Fibroblast of lung (primary cell): ENCODE measurements around the gene TEX2.

Experiments
- EZH2 ChIP-seq: IDR thresholded peaks from 2 replicates; pipeline ENCODE4 v1.5.1; 2012; ENCODE audit warnings: low read length, control low read depth, mild to moderate bottlenecking; ENCODE audit errors: missing control alignments
- TF ChIP-seq, protein P1 (sequence below), 2 donors: IDR thresholded peaks in 1 of 2; conservative IDR thresholded peaks in 1 of 2; 1 replicate in 1 of 2; 2 replicates in 1 of 2; pipeline ENCODE4 v1.5.1; 2011 to 2012; ENCODE audit warnings: low read length in 2 of 2, control low read depth in 1 of 2, inconsistent platforms in 1 of 2, low read depth in 1 of 2, mild to moderate bottlenecking in 1 of 2

DNA sequence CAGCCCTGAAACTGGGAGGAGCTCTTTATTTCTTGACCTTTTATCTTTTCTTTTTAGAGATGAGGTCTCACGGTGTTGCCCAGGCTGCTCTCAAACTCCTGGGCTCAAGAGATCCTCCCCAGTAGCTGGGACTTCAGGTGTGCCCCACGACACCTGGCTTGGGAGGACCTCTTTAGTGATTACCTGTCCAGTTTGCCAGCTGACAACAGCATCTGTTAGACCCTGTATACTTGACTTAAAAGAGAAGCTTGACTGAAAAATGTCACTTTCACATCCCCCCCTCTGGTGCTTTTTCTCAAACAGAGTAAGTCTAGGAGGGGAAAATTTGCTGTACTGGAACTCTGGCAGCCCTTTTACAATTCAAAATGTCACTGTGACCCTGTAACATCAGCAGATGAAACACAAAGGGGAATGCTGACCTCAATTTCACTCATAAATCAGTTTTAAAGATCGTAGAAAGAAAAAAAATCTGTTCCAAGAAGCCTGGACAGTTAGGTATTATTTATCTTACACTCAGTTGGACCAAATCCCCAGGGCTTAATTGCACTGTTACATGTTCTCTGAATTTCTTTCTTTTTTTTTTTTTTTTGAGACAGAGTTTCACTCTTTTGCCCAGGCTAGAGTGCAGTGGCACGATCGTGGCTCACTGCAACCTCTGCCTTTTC, 131.3 kb downstream of the TEX2 start:
- TF ChIP-seq, protein P1, sequence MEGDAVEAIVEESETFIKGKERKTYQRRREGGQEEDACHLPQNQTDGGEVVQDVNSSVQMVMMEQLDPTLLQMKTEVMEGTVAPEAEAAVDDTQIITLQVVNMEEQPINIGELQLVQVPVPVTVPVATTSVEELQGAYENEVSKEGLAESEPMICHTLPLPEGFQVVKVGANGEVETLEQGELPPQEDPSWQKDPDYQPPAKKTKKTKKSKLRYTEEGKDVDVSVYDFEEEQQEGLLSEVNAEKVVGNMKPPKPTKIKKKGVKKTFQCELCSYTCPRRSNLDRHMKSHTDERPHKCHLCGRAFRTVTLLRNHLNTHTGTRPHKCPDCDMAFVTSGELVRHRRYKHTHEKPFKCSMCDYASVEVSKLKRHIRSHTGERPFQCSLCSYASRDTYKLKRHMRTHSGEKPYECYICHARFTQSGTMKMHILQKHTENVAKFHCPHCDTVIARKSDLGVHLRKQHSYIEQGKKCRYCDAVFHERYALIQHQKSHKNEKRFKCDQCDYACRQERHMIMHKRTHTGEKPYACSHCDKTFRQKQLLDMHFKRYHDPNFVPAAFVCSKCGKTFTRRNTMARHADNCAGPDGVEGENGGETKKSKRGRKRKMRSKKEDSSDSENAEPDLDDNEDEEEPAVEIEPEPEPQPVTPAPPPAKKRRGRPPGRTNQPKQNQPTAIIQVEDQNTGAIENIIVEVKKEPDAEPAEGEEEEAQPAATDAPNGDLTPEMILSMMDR (conservative IDR thresholded peaks at IDR 0.05 in 1 of 2, IDR thresholded peaks at IDR 0.05 in 1 of 2; ENCODE audit: low read depth in 1 of 2, low read length in 2 of 2): no peak
- no peak for TF ChIP-seq EZH2
